Measurements from ENCODE around the gene CMTM1. TPM values are rescaled to one million over a fixed set of nuclear protein-coding genes. Genes with fewer than 3 reads are reported as not detected.
"Not testable (repeated sequence)": the region's sequence is repeated elsewhere in the genome, so short reads cannot be mapped to it uniquely, and the experiment has no call there.

CMTM1 gene
- total RNA-seq, 1 experiment from 2014 or later, result 2.6 TPM

- H3K56ac ChIP-seq (ENCODE audit: insufficient read length, low read depth, low read length), result no peak overlapping the region
- no peak overlapping the region for H3K4me2 ChIP-seq (ENCODE audit: insufficient read depth, insufficient read length, low read length)
- H3K79me2 ChIP-seq (ENCODE audit: insufficient read depth, low read length), result no peaks in the 10 kb centered on the region
- no peak overlapping the region for H2BK15ac ChIP-seq (ENCODE audit: low read depth, low read length)
- H4K20me1 ChIP-seq (ENCODE audit: control insufficient read depth, insufficient read depth, insufficient read length), result peaks cover 3% of the 10 kb centered on the region
- H4K91ac ChIP-seq (ENCODE audit: insufficient read length, low read depth, low read length), result no peak overlapping the region
- TF ChIP-seq, protein P1, sequence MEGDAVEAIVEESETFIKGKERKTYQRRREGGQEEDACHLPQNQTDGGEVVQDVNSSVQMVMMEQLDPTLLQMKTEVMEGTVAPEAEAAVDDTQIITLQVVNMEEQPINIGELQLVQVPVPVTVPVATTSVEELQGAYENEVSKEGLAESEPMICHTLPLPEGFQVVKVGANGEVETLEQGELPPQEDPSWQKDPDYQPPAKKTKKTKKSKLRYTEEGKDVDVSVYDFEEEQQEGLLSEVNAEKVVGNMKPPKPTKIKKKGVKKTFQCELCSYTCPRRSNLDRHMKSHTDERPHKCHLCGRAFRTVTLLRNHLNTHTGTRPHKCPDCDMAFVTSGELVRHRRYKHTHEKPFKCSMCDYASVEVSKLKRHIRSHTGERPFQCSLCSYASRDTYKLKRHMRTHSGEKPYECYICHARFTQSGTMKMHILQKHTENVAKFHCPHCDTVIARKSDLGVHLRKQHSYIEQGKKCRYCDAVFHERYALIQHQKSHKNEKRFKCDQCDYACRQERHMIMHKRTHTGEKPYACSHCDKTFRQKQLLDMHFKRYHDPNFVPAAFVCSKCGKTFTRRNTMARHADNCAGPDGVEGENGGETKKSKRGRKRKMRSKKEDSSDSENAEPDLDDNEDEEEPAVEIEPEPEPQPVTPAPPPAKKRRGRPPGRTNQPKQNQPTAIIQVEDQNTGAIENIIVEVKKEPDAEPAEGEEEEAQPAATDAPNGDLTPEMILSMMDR (conservative IDR thresholded peaks at IDR 0.05), result no peak
- H2AK5ac ChIP-seq (ENCODE audit: insufficient read length, low read length), result no peak overlapping the region
- no peak overlapping the region for H3K9ac ChIP-seq (ENCODE audit: extremely low read depth, insufficient read length, low read length)
- no peaks in the 10 kb centered on the region for H3K27me3 ChIP-seq (ENCODE audit: insufficient read depth, low read length)
- peaks cover 3 to 23% (median 20%) of the 10 kb centered on the region in 3 experiments; a peak in 5 of 7 replicates for H3K36me3 Mint-ChIP-seq (ENCODE audit: insufficient read depth in 1 of 3, low read depth in 3 of 3)
- H2BK120ac ChIP-seq (ENCODE audit: low read depth, low read length, poor library complexity, severe bottlenecking), result no peak overlapping the region
- H3T11ph ChIP-seq (ENCODE audit: low read length), result no peak overlapping the region
- no peaks in the 10 kb centered on the region for H3K9me3 Mint-ChIP-seq
- no CpG with 5 or more reads among the region's 2 CpGs for WGBS (ENCODE audit: extremely low coverage, insufficient read length, low lambda C conversion rate)
- no peak overlapping the region for H3K27ac Mint-ChIP-seq
- H4K8ac ChIP-seq (replicated peaks; ENCODE audit: insufficient read length, low read depth, low read length), result no peak overlapping the region
- no peak for DNase-seq
- no peak overlapping the region for H3K18ac ChIP-seq (ENCODE audit: insufficient read length, low read depth, low read length)
- no peak overlapping the region for H3K4ac ChIP-seq (ENCODE audit: low read depth, low read length)
- H2AFZ ChIP-seq (ENCODE audit: low read length), result no peak overlapping the region
- no peak overlapping the region for H3K14ac ChIP-seq (ENCODE audit: insufficient read depth, low read length)
- no peak overlapping the region for H3K23ac ChIP-seq (ENCODE audit: insufficient read length, low read depth, low read length)
- H3K4me3 Mint-ChIP-seq, result no peak overlapping the region
- H3K27ac ChIP-seq (ENCODE audit: insufficient read length, low read depth, low read length), result no peak overlapping the region
- no peaks in the 10 kb centered on the region for H3K79me1 ChIP-seq (ENCODE audit: insufficient read depth, low read depth, low read length, poor library complexity, severe bottlenecking)
- H2BK5ac ChIP-seq (ENCODE audit: insufficient read length, low read length), result no peak overlapping the region
- H3K4me1 Mint-ChIP-seq, result no peaks in the 10 kb centered on the region
- no peak overlapping the region for H4K5ac ChIP-seq (ENCODE audit: insufficient read length, low read depth, low read length)
- H3K27me3 Mint-ChIP-seq (ENCODE audit: low read depth), result no peaks in the 10 kb centered on the region
- no peaks in the 10 kb centered on the region for H3K9me3 ChIP-seq (ENCODE audit: control insufficient read depth, low read depth, low read length)
- H2BK20ac ChIP-seq (ENCODE audit: low read depth, low read length, poor library complexity, severe bottlenecking), result no peak overlapping the region
- no peaks in the 10 kb centered on the region for H3K4me1 ChIP-seq (ENCODE audit: insufficient read depth, low read length)
- no peak overlapping the region for H2BK12ac ChIP-seq (ENCODE audit: insufficient read length, low read depth, low read length)
- H3K23me2 ChIP-seq (ENCODE audit: insufficient read length, low read depth, low read length, poor library complexity, severe bottlenecking), result no peaks in the 10 kb centered on the region
Observed at GRCh38 chr16:66563574-66564334, 2.5 kb upstream of the CMTM1 start.

DNA sequence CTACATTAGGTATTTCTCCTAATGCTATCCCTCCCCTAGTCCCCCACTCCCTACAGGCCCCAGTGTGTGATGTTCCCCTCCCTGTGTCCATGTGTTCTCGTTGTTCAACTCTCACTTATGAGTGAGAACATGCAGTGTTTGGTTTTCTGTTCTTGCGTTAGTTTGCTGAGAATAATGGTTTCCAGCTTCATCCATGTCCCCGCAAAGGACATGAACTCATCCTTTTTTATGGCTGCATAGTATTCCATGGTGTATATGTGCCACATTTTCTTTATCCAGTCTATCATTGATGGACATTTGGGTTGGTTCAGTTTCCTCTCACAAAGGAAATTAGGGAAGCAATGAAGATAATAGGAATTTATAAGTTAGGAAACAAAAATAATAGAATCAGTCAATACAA lies 1.0 kb downstream of the CMTM1 start:
- not testable (repeated sequence) for H3K23me2 ChIP-seq (ENCODE audit: insufficient read length, low read depth, low read length, poor library complexity, severe bottlenecking); H3K79me2 ChIP-seq (ENCODE audit: insufficient read depth, low read length); H2BK15ac ChIP-seq (ENCODE audit: low read depth, low read length); DNase-seq; H3K23ac ChIP-seq (ENCODE audit: insufficient read length, low read depth, low read length); H4K8ac ChIP-seq (replicated peaks; ENCODE audit: insufficient read length, low read depth, low read length); H3T11ph ChIP-seq (ENCODE audit: low read length); H2BK20ac ChIP-seq (ENCODE audit: low read depth, low read length, poor library complexity, severe bottlenecking); H3K18ac ChIP-seq (ENCODE audit: insufficient read length, low read depth, low read length); H3K9me3 Mint-ChIP-seq; H3K9me3 ChIP-seq (ENCODE audit: control insufficient read depth, low read depth, low read length); H3K4ac ChIP-seq (ENCODE audit: low read depth, low read length); H2AFZ ChIP-seq (ENCODE audit: low read length); H2AK5ac ChIP-seq (ENCODE audit: insufficient read length, low read length); H3K4me2 ChIP-seq (ENCODE audit: insufficient read depth, insufficient read length, low read length); H4K5ac ChIP-seq (ENCODE audit: insufficient read length, low read depth, low read length); H4K91ac ChIP-seq (ENCODE audit: insufficient read length, low read depth, low read length); H3K4me1 Mint-ChIP-seq; H3K9ac ChIP-seq (ENCODE audit: extremely low read depth, insufficient read length, low read length); H3K27ac ChIP-seq (ENCODE audit: insufficient read length, low read depth, low read length); H3K27me3 Mint-ChIP-seq (ENCODE audit: low read depth); H3K27ac Mint-ChIP-seq; H3K4me3 Mint-ChIP-seq; H3K56ac ChIP-seq (ENCODE audit: insufficient read length, low read depth, low read length); H3K27me3 ChIP-seq (ENCODE audit: insufficient read depth, low read length); H2BK120ac ChIP-seq (ENCODE audit: low read depth, low read length, poor library complexity, severe bottlenecking); H3K4me1 ChIP-seq (ENCODE audit: insufficient read depth, low read length); H2BK12ac ChIP-seq (ENCODE audit: insufficient read length, low read depth, low read length); H2BK5ac ChIP-seq (ENCODE audit: insufficient read length, low read length); H4K20me1 ChIP-seq (ENCODE audit: control insufficient read depth, insufficient read depth, insufficient read length); H3K79me1 ChIP-seq (ENCODE audit: insufficient read depth, low read depth, low read length, poor library complexity, severe bottlenecking); H3K14ac ChIP-seq (ENCODE audit: insufficient read depth, low read length)
- no CpG with 5 or more reads among the region's 3 CpGs for WGBS (ENCODE audit: extremely low coverage, insufficient read length, low lambda C conversion rate)
- H3K36me3 Mint-ChIP-seq (ENCODE audit: insufficient read depth in 1 of 3, low read depth in 3 of 3), result peaks cover 3 to 12% (median 11%) of the 10 kb centered on the region in 3 experiments; a peak in 5 of 7 replicates

All from H9 (cell line).